ENCODE measurements around the gene PLIN3.
"Not testable (repeated sequence)": the region's sequence is repeated elsewhere in the genome, so short reads cannot be mapped to it uniquely, and the experiment has no call there.

DNA sequence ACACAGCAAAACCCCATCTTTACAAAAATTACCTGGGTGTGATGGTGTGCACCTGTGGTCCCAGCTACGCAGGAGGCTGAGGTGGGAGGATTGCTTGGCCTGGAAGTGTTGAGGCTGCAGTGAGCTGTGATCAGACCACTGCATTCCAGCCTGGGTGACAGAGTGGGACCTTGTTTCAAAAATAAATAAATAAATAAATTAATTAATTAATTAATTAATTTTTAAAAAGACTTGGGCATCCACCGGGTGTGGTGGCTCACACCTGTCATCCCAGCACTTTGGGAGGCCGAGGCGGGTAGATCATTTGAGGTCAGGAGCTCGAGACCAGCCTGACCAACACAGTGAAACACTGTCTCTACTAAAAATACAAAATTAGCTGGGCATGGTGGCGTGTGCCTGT lies 62.3 kb downstream of the PLIN3 start:
- not testable (repeated sequence) for TF ChIP-seq POLR2A, CTCF (IDR thresholded peaks at IDR 0.05)
